ENCODE data around the gene NAXD.

- TF ChIP-seq, protein P1, sequence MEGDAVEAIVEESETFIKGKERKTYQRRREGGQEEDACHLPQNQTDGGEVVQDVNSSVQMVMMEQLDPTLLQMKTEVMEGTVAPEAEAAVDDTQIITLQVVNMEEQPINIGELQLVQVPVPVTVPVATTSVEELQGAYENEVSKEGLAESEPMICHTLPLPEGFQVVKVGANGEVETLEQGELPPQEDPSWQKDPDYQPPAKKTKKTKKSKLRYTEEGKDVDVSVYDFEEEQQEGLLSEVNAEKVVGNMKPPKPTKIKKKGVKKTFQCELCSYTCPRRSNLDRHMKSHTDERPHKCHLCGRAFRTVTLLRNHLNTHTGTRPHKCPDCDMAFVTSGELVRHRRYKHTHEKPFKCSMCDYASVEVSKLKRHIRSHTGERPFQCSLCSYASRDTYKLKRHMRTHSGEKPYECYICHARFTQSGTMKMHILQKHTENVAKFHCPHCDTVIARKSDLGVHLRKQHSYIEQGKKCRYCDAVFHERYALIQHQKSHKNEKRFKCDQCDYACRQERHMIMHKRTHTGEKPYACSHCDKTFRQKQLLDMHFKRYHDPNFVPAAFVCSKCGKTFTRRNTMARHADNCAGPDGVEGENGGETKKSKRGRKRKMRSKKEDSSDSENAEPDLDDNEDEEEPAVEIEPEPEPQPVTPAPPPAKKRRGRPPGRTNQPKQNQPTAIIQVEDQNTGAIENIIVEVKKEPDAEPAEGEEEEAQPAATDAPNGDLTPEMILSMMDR (conservative IDR thresholded peaks at IDR 0.05; ENCODE audit: low read depth in 2 of 2), result no peak
- TF ChIP-seq CREB1 (CRISPR knock-in tag; IDR thresholded peaks at IDR 0.05; ENCODE audit: low read depth) (no peak), POLR2AphosphoS5 (IDR thresholded peaks at IDR 0.05; ENCODE audit: low read depth) (no peak), EZH2 (IDR thresholded peaks at IDR 0.05; ENCODE audit: low read depth, unreplicated experiment) (no peak), ZNF331 (CRISPR knock-in tag; IDR thresholded peaks at IDR 0.05; ENCODE audit: low read depth) (no peak), STAT1 (IDR thresholded peaks at IDR 0.05; ENCODE audit: unreplicated experiment) (no peak)
- TF ChIP-seq, protein P2, sequence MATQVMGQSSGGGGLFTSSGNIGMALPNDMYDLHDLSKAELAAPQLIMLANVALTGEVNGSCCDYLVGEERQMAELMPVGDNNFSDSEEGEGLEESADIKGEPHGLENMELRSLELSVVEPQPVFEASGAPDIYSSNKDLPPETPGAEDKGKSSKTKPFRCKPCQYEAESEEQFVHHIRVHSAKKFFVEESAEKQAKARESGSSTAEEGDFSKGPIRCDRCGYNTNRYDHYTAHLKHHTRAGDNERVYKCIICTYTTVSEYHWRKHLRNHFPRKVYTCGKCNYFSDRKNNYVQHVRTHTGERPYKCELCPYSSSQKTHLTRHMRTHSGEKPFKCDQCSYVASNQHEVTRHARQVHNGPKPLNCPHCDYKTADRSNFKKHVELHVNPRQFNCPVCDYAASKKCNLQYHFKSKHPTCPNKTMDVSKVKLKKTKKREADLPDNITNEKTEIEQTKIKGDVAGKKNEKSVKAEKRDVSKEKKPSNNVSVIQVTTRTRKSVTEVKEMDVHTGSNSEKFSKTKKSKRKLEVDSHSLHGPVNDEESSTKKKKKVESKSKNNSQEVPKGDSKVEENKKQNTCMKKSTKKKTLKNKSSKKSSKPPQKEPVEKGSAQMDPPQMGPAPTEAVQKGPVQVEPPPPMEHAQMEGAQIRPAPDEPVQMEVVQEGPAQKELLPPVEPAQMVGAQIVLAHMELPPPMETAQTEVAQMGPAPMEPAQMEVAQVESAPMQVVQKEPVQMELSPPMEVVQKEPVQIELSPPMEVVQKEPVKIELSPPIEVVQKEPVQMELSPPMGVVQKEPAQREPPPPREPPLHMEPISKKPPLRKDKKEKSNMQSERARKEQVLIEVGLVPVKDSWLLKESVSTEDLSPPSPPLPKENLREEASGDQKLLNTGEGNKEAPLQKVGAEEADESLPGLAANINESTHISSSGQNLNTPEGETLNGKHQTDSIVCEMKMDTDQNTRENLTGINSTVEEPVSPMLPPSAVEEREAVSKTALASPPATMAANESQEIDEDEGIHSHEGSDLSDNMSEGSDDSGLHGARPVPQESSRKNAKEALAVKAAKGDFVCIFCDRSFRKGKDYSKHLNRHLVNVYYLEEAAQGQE (IDR thresholded peaks at IDR 0.05; ENCODE audit: unreplicated experiment), result no peak
- TF ChIP-seq, protein P3, sequence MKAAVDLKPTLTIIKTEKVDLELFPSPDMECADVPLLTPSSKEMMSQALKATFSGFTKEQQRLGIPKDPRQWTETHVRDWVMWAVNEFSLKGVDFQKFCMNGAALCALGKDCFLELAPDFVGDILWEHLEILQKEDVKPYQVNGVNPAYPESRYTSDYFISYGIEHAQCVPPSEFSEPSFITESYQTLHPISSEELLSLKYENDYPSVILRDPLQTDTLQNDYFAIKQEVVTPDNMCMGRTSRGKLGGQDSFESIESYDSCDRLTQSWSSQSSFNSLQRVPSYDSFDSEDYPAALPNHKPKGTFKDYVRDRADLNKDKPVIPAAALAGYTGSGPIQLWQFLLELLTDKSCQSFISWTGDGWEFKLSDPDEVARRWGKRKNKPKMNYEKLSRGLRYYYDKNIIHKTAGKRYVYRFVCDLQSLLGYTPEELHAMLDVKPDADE (IDR thresholded peaks at IDR 0.05), result no peak
Observed at GRCh38 chr13:110681868-110682550, 66.7 kb downstream of the NAXD start.

Measured in GM23338 (cell line).